ENCODE results near the gene FAM107B.

DNA sequence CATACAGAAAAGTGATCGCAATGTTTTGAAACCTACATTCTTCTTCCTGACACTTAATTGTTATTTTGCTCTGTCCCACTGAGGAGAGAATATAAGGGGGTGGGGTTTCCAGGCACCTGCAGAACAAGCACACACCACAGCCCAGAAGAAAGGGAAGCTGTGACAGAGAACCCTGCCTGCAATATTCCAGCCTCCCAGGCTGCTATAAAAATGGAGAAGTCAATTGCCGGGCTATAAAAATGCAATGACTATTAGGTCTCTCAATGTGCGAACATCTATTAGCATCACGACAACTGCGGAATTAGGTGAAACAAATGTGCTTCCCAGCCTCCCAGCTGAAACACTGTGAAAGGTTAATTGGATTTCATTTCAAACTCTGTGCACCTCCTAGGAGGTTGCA lies 298.7 kb downstream of the FAM107B start:
- TF ChIP-seq CEBPB (IDR thresholded peaks at IDR 0.05; ENCODE audit: low read depth, low read length) (no peak), SMC3 (IDR thresholded peaks at IDR 0.05; ENCODE audit: low read depth, low read length) (no peak), POLR2A (IDR thresholded peaks at IDR 0.05; ENCODE audit: low read depth, low read length) (no peak), RFX5 (IDR thresholded peaks at IDR 0.05; ENCODE audit: low read depth, low read length) (no peak), MXI1 (IDR thresholded peaks at IDR 0.05; ENCODE audit: borderline replicate concordance, low read depth, low read length) (no peak), FOS (IDR thresholded peaks at IDR 0.05; ENCODE audit: low read depth, low read length) (no peak), NFE2L2 (IDR thresholded peaks at IDR 0.05; ENCODE audit: low read depth, low read length) (no peak)
- TF ChIP-seq, protein P1, sequence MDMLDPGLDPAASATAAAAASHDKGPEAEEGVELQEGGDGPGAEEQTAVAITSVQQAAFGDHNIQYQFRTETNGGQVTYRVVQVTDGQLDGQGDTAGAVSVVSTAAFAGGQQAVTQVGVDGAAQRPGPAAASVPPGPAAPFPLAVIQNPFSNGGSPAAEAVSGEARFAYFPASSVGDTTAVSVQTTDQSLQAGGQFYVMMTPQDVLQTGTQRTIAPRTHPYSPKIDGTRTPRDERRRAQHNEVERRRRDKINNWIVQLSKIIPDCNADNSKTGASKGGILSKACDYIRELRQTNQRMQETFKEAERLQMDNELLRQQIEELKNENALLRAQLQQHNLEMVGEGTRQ (IDR thresholded peaks at IDR 0.05; ENCODE audit: low read depth, low read length), result no peak
- TF ChIP-seq, protein P2, sequence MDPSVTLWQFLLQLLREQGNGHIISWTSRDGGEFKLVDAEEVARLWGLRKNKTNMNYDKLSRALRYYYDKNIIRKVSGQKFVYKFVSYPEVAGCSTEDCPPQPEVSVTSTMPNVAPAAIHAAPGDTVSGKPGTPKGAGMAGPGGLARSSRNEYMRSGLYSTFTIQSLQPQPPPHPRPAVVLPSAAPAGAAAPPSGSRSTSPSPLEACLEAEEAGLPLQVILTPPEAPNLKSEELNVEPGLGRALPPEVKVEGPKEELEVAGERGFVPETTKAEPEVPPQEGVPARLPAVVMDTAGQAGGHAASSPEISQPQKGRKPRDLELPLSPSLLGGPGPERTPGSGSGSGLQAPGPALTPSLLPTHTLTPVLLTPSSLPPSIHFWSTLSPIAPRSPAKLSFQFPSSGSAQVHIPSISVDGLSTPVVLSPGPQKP (IDR thresholded peaks at IDR 0.05; ENCODE audit: borderline replicate concordance, low read depth, low read length), result no peak
- TF ChIP-seq, protein P3, sequence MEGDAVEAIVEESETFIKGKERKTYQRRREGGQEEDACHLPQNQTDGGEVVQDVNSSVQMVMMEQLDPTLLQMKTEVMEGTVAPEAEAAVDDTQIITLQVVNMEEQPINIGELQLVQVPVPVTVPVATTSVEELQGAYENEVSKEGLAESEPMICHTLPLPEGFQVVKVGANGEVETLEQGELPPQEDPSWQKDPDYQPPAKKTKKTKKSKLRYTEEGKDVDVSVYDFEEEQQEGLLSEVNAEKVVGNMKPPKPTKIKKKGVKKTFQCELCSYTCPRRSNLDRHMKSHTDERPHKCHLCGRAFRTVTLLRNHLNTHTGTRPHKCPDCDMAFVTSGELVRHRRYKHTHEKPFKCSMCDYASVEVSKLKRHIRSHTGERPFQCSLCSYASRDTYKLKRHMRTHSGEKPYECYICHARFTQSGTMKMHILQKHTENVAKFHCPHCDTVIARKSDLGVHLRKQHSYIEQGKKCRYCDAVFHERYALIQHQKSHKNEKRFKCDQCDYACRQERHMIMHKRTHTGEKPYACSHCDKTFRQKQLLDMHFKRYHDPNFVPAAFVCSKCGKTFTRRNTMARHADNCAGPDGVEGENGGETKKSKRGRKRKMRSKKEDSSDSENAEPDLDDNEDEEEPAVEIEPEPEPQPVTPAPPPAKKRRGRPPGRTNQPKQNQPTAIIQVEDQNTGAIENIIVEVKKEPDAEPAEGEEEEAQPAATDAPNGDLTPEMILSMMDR (conservative IDR thresholded peaks at IDR 0.05; ENCODE audit: low read depth, low read length), result no peak

All from IMR-90 (cell line).